Body of pancreas (tissue), 4 donors: ENCODE data around the gene EREG. TPM values are rescaled to one million over a fixed set of nuclear protein-coding genes. Genes with fewer than 3 reads are reported as not detected.

Experiments used
- ATAC-seq: fragments of 150-250 bp; one replicate; pipeline ENCODE4 v1.9.1; 2016
- DNase-seq, 4 donors: peaks; one replicate each; pipeline ENCODE4 v3.0.0-alpha.2; 2019
- H3K27ac ChIP-seq, 4 donors: fragments of 200-600 bp; sonication (generic); 1 replicate in 3 of 4; 2 replicates in 1 of 4; pipeline versions ENCODE4 v1.5.1 to v1.6.1; 2016 to 2019; ENCODE audit warnings: mild to moderate bottlenecking in 1 of 4, mixed read lengths in 1 of 4, moderate library complexity in 1 of 4
- H3K27me3 ChIP-seq, 2 donors: fragments of 200-600 bp; sonication (generic); one replicate each; pipeline ENCODE4 v1.6.0; 2016; ENCODE audit warnings: mild to moderate bottlenecking in 1 of 2
- H3K36me3 ChIP-seq, 2 donors: fragments of 200-600 bp; sonication (generic); replicated peaks in 1 of 2; 2 replicates each; pipeline ENCODE4 v1.5.1; 2016; ENCODE audit warnings: low read depth in 2 of 2; ENCODE audit not compliant: insufficient read depth in 1 of 2
- H3K4me1 ChIP-seq: fragments of 200-600 bp; sonication (generic); one replicate; pipeline ENCODE4 v1.6.0; 2016
- H3K4me3 ChIP-seq, 2 donors: fragments of 200-600 bp; sonication (generic); 1 replicate in 1 of 2; 2 replicates in 1 of 2; pipeline ENCODE4 v1.5.1; 2016 to 2019
- H3K9me3 ChIP-seq, 3 donors: fragments of 200-600 bp; sonication (generic); 1 replicate in 2 of 3; 2 replicates in 1 of 3; pipeline ENCODE4 v1.5.1; 2016
- CTCF ChIP-seq, 7 experiments: fragments of 450-650 bp in 4 of 7; fragments of 200-600 bp in 3 of 7; sonication (generic) in 3 of 7; IDR thresholded peaks; one replicate each; pipeline ENCODE4 v1.5.1; 2016 to 2019; ENCODE audit warnings: antibody characterized with exemption in 7 of 7
- POLR2A ChIP-seq, 3 donors: fragments of 450-650 bp; IDR thresholded peaks; one replicate each; pipeline ENCODE4 v1.6.1; 2016; ENCODE audit warnings: antibody characterized with exemption in 3 of 3, mild to moderate bottlenecking in 2 of 3
- WGBS, 2 donors: methylation state at CpG; one replicate each; pipeline ENCODE4 v1.1.5; 2017; 5-methylcytosine and 5-hydroxymethylcytosine counted together
- intact Hi-C: fragments of 100-400 bp; cut with DNase I; formaldehyde crosslinking; loops from one replicate; pipeline ENCODE4 v1.15.1; 2023
- total RNA-seq, 2 donors: library from RNA; depleted of rRNA; stranded (reverse); fragments of >200 nt; gene quantifications; one replicate each; pipeline ENCODE4 v1.1.0, GENCODE V29; 2016

EREG gene
- total RNA-seq, 2 donors from 2014 or later = not detected

DNA sequence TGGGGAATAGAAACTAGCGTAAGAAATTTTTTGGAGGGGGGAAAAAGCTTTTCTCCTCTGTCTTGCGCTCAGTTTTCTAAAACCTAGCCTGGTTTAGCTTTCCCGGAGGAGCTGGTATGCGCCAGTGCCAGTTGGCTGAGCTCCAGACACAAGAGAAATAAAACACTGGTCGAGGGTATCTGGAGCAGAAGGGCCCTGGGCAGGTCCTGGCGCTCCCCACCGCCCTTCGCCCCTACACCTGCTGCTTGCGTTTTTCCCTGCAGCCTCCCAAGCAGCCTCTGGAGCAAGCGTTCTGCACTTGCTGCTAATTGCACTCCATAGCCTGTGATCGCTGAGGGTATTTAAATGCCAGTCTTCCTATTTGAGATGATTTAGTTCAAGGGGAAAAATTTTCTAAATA is 816 bp downstream of the EREG start:
- WGBS, 2 donors = 10 to 13% methylated on average over 11 of the region's 11 CpGs
- TF ChIP-seq POLR2A (IDR thresholded peaks at IDR 0.05) = no peak
- TF ChIP-seq CTCF (IDR thresholded peaks at IDR 0.05) = no peak
- no peaks in the 10 kb centered on the region for H3K36me3 ChIP-seq
- H3K4me3 ChIP-seq = no peak overlapping the region
- peaks cover 0 to 5% of the 10 kb centered on the region in 2 donors for H3K27me3 ChIP-seq
- H3K27ac ChIP-seq = no peak overlapping the region
- no peaks in the 10 kb centered on the region for H3K9me3 ChIP-seq
- intact Hi-C loops = no loop called here
- peaks cover 12% of the 10 kb centered on the region for H3K4me1 ChIP-seq
- ATAC-seq = peak; percentile 33
- peak; percentile 21 to 66 (median 48) for DNase-seq

- Histone ChIP-seq H3K4me1 (peaks cover 12% of the 10 kb centered on the region), H3K4me3 (no peak overlapping the region), H3K9me3 (no peaks in the 10 kb centered on the region), H3K36me3 (no peaks in the 10 kb centered on the region), H3K27me3 (peaks cover 0 to 5% of the 10 kb centered on the region in 2 donors), H3K27ac (no peak overlapping the region)
- 62 to 66% methylated on average over 2 of the region's 2 CpGs for WGBS, 2 donors
- DNase-seq (no peak), ATAC-seq (no peak)
- intact Hi-C loops = no loop called here
- TF ChIP-seq POLR2A (IDR thresholded peaks at IDR 0.05) (no peak), CTCF (IDR thresholded peaks at IDR 0.05) (no peak)
These were observed 1.5 kb downstream of the EREG start for GRCh38 chr4:74366367-74366911.

DNA sequence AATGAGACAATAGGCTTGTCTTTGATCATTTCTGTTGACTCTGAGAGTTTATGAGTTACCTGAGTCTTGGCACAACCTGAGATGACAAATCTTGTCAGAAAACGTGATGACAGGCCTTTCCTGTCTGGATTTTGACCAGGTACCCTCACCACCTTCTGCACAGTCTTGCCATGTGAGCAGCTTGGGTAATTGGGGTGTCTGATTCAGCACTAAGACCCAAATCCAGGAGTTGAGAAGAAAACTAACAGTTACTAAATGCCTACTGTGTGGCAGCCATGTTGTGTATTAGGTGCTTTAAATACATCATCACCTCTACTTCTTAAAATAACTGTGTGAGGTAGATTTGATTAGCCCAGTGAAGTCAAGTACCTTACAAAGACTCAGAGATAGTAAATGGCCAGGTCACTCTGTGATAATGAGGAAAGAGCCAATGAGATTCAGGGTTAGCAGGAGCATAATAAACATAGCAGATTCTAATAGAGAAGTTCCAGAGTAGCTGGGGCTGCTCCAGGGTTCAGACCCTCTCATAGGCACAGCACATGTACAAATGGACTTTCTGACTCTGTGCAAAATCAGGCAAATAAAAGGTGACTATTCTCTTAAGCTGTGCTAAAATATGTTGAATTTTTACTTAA is 2.8 kb downstream of the EREG start:
- ATAC-seq = no peak
- no peak for TF ChIP-seq POLR2A (IDR thresholded peaks at IDR 0.05)
- no peak for TF ChIP-seq CTCF (IDR thresholded peaks at IDR 0.05)

GRCh38 chr4:74368596-74368995 is 3.7 kb downstream of the EREG start:
- intact Hi-C loops = no loop called here
- H3K27ac ChIP-seq = no peak overlapping the region
- TF ChIP-seq CTCF (IDR thresholded peaks at IDR 0.05) (no peak), POLR2A (IDR thresholded peaks at IDR 0.05) (no peak)
- H3K36me3 ChIP-seq = no peaks in the 10 kb centered on the region
- peaks cover 0 to 5% of the 10 kb centered on the region in 2 donors for H3K27me3 ChIP-seq
- ATAC-seq (no peak), DNase-seq (no peak)
- H3K4me1 ChIP-seq = peaks cover 12% of the 10 kb centered on the region
- H3K9me3 ChIP-seq = no peaks in the 10 kb centered on the region
- 53 to 59% methylated on average over 4 of the region's 4 CpGs for WGBS, 2 donors
- H3K4me3 ChIP-seq = no peak overlapping the region

More for the DNA sequence above, 2.8 kb downstream of the EREG start:
- WGBS, 2 donors = 10 to 13% methylated on average over 1 of the region's 1 CpG
- intact Hi-C loops = no loop called here
- no peaks in the 10 kb centered on the region for H3K36me3 ChIP-seq
- H3K27me3 ChIP-seq = peaks cover 0 to 5% of the 10 kb centered on the region in 2 donors
- DNase-seq = no peak
- peaks cover 12% of the 10 kb centered on the region for H3K4me1 ChIP-seq
- H3K27ac ChIP-seq = no peak overlapping the region
- H3K9me3 ChIP-seq = no peaks in the 10 kb centered on the region
- no peak overlapping the region for H3K4me3 ChIP-seq

DNA sequence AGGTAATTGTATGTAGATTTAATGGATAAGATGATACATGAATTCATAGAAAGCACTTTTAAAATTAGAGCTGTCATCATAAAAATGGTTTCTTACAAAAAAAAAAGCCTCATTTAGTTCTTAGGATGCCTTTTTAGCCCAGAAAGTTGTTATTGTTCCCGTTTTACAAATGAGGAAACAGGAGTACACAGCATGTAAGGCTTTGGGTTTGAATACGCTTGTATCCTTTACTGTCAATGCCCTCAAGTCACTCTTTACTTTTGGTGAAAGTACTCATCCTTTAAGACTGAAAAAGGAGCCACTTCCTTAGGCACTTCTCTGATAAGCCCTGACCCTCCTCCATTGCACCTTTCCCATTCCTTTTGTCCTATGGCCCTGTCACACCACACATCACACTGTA is 4.9 kb downstream of the EREG start:
- ATAC-seq (no peak), DNase-seq (no peak)
- Histone ChIP-seq H3K27me3 (peaks cover 0 to 5% of the 10 kb centered on the region in 2 donors), H3K27ac (no peak overlapping the region), H3K9me3 (no peaks in the 10 kb centered on the region), H3K4me1 (peaks cover 11% of the 10 kb centered on the region), H3K4me3 (no peak overlapping the region), H3K36me3 (no peaks in the 10 kb centered on the region)
- intact Hi-C loops = no loop called here
- TF ChIP-seq POLR2A (IDR thresholded peaks at IDR 0.05) = no peak
- no peak for TF ChIP-seq CTCF (IDR thresholded peaks at IDR 0.05)
- WGBS, 2 donors = 39 to 59% methylated on average over 2 of the region's 2 CpGs
